ENCODE measurements around the gene ZNF235. TPM values are rescaled to one million over a fixed set of nuclear protein-coding genes. Genes with fewer than 3 reads are reported as not detected.

Gene ZNF235
- total RNA-seq, 1 donor from 2014 or later: 9.6 TPM

DNA sequence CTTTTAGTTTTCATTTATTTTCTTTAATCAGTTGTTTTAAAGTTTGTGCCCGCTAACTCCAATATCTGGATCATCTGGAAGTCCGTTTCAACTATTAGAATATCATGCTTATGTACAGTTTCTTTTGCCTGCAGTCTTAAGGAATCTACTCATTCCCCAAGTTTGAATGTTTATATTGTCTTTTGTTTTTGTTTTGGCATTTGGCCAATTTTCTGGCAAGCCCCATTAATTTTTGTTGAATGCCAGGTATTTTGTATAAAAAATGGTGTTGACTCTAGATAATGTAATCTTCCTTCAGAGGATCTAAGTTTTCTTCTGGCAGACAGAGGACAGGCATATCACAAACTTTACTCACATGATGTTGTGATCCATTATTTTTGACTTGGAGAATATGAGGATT is 11.1 kb upstream of the ZNF235 start:
- no peak overlapping the region for H3K4me3 Mint-ChIP-seq
- H3K27ac Mint-ChIP-seq: no peak overlapping the region
- TF ChIP-seq, protein P1, sequence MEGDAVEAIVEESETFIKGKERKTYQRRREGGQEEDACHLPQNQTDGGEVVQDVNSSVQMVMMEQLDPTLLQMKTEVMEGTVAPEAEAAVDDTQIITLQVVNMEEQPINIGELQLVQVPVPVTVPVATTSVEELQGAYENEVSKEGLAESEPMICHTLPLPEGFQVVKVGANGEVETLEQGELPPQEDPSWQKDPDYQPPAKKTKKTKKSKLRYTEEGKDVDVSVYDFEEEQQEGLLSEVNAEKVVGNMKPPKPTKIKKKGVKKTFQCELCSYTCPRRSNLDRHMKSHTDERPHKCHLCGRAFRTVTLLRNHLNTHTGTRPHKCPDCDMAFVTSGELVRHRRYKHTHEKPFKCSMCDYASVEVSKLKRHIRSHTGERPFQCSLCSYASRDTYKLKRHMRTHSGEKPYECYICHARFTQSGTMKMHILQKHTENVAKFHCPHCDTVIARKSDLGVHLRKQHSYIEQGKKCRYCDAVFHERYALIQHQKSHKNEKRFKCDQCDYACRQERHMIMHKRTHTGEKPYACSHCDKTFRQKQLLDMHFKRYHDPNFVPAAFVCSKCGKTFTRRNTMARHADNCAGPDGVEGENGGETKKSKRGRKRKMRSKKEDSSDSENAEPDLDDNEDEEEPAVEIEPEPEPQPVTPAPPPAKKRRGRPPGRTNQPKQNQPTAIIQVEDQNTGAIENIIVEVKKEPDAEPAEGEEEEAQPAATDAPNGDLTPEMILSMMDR (IDR thresholded peaks at IDR 0.05): no peak
- TF ChIP-seq EZH2phosphoT487 (IDR thresholded peaks at IDR 0.05) (no peak), EZH2 (IDR thresholded peaks at IDR 0.05) (no peak)
- Histone ChIP-seq H3K27me3 (no peaks in the 10 kb centered on the region), H3F3A (ENCODE audit: low read depth) (no peaks in the 10 kb centered on the region), H3K9me3 (ENCODE audit: low read depth) (peaks cover 17% of the 10 kb centered on the region), H3K4me1 (no peaks in the 10 kb centered on the region), H3K4me2 (no peak overlapping the region), H3K27ac (no peak overlapping the region), H3K9ac (no peak overlapping the region), H3K79me2 (ENCODE audit: low read depth) (no peaks in the 10 kb centered on the region), H4K20me1 (ENCODE audit: low read depth) (no peaks in the 10 kb centered on the region), H2AFZ (replicated peaks) (no peak overlapping the region), H3K4me3 (no peak overlapping the region), H3K36me3 (no peaks in the 10 kb centered on the region)
- H3K9me3 Mint-ChIP-seq: peaks cover 34% of the 10 kb centered on the region
- H3K4me1 Mint-ChIP-seq: no peaks in the 10 kb centered on the region
- no peak for DNase-seq (ENCODE audit: low spot score)
- H3K36me3 Mint-ChIP-seq: peaks cover 7% of the 10 kb centered on the region
- peaks cover 3% of the 10 kb centered on the region for H3K27me3 Mint-ChIP-seq (ENCODE audit: insufficient read depth, low read depth)

DNA sequence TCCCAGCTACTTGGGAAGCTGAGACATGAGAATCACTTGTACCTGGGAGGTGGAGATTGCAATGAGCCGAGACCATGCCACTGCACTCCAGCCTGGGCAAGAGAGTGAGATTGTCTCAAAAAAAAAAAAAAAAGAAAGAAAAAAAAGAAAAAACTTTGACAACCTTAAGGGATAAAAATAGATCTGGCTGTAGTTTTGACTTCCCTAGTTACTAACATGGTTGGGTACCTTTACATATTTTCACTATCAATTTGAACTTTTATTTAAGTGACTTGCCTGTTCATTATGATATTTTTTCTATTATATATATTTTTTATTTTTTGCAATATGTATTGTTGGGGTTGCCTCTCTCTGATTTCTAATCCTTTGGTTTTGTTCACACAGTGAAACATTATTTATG is 8.4 kb upstream of the ZNF235 start:
- Mint-ChIP-seq H3K4me3 (no peak overlapping the region), H3K36me3 (peaks cover 11% of the 10 kb centered on the region), H3K27me3 (ENCODE audit: insufficient read depth, low read depth) (peaks cover 3% of the 10 kb centered on the region), H3K4me1 (no peaks in the 10 kb centered on the region), H3K27ac (no peak overlapping the region), H3K9me3 (peaks cover 24% of the 10 kb centered on the region)
- Histone ChIP-seq H3K9me3 (ENCODE audit: low read depth) (peaks cover 8% of the 10 kb centered on the region), H3K27me3 (no peaks in the 10 kb centered on the region), H3F3A (ENCODE audit: low read depth) (no peaks in the 10 kb centered on the region), H3K9ac (no peak overlapping the region), H2AFZ (replicated peaks) (no peak overlapping the region), H3K79me2 (ENCODE audit: low read depth) (no peaks in the 10 kb centered on the region), H3K27ac (no peak overlapping the region), H3K36me3 (no peaks in the 10 kb centered on the region), H3K4me1 (no peaks in the 10 kb centered on the region), H3K4me3 (no peak overlapping the region), H4K20me1 (ENCODE audit: low read depth) (no peaks in the 10 kb centered on the region), H3K4me2 (no peak overlapping the region)
- no peak for DNase-seq (ENCODE audit: low spot score)
- TF ChIP-seq, protein P1 (IDR thresholded peaks at IDR 0.05): no peak
- TF ChIP-seq EZH2 (IDR thresholded peaks at IDR 0.05) (no peak), EZH2phosphoT487 (IDR thresholded peaks at IDR 0.05) (no peak)

DNA sequence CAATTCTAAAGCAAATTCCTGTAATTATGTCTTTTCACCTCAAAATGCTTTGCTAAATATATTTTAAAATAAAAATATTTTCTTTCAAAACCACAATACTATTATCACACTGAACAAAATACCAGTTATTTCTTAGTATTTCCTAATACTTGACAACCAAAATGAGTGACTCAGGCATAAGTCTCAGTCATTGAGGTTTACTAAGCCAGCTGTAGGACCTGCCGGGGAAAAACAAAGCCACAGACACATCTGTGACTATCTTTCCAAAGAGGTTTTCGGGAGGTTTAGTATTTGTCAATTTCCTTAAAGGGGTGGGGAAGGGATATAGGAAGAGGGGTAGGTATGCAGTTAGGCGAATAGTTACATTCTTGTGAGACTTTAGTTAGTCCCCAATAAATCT is 3.2 kb upstream of the ZNF235 start:
- Histone ChIP-seq H3K9me3 (ENCODE audit: low read depth) (no peaks in the 10 kb centered on the region), H3K79me2 (ENCODE audit: low read depth) (peaks cover 7% of the 10 kb centered on the region), H4K20me1 (ENCODE audit: low read depth) (no peaks in the 10 kb centered on the region), H3K4me2 (no peak overlapping the region), H3K9ac (no peak overlapping the region), H2AFZ (replicated peaks) (no peak overlapping the region), H3K4me1 (no peaks in the 10 kb centered on the region), H3F3A (ENCODE audit: low read depth) (peaks cover 5% of the 10 kb centered on the region), H3K4me3 (no peak overlapping the region), H3K27ac (no peak overlapping the region), H3K27me3 (no peaks in the 10 kb centered on the region), H3K36me3 (no peaks in the 10 kb centered on the region)
- Mint-ChIP-seq H3K9me3 (peaks cover 20% of the 10 kb centered on the region), H3K4me3 (no peak overlapping the region), H3K27ac (no peak overlapping the region), H3K4me1 (peaks cover 11% of the 10 kb centered on the region), H3K36me3 (peaks cover 4% of the 10 kb centered on the region), H3K27me3 (ENCODE audit: insufficient read depth, low read depth) (peaks cover 3% of the 10 kb centered on the region)
- TF ChIP-seq, protein P1 (IDR thresholded peaks at IDR 0.05): no peak
- TF ChIP-seq EZH2phosphoT487 (IDR thresholded peaks at IDR 0.05) (no peak), EZH2 (IDR thresholded peaks at IDR 0.05) (no peak)
- no peak for DNase-seq (ENCODE audit: low spot score)
